Measurements from ENCODE around the gene ANK2.
A peak's percentile ranks its signal among the peaks of the same experiment; 100 is the strongest.

The ANK2 gene

GRCh38 chr4:113083346-113083745 lies 33.9 kb downstream of the ANK2 start:
- TF ChIP-seq CTCF (IDR thresholded peaks at IDR 0.05; ENCODE audit: borderline replicate concordance, insufficient read depth, low read depth, low read length): no peak
- H3K4me3 ChIP-seq (ENCODE audit: low read depth, low read length): no peak overlapping the region

DNA sequence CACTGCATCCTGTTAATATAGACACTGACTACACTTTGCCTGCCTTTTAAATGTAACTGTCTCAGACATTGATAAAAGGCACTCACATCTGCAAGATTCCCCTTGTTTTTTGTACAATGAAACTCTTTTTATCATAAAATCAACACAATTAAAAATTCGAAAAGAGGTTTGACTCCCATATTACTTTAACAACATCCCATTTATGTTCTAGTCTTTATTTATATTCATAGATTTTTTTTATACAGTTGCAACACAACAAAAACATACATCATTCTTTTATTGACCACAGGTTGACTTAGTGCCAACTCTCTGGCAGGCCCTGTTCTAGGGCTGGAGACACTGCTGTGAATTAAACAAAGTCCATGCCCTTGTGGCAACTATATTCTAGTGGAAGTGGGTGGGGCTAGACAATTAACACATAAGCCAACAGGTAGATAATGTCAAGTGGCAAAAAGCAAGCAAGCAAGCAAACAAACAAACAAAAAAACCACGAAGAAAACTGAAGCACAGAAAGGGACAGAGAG lies 36.8 kb downstream of the ANK2 start:
- H3K4me3 ChIP-seq (ENCODE audit: low read depth, low read length): no peak overlapping the region
- no peak for TF ChIP-seq CTCF (IDR thresholded peaks at IDR 0.05; ENCODE audit: borderline replicate concordance, insufficient read depth, low read depth, low read length)

- no peak for TF ChIP-seq CTCF (IDR thresholded peaks at IDR 0.05; ENCODE audit: borderline replicate concordance, insufficient read depth, low read depth, low read length)
Measured at GRCh38 chr4:113088050-113088449, 38.6 kb downstream of the ANK2 start.

GRCh38 chr4:113090954-113091353 lies 41.5 kb downstream of the ANK2 start:
- no peak overlapping the region for H3K4me3 ChIP-seq (ENCODE audit: low read depth, low read length)
- TF ChIP-seq CTCF (IDR thresholded peaks at IDR 0.05; ENCODE audit: borderline replicate concordance, insufficient read depth, low read depth, low read length): no peak

More at GRCh38 chr4:113088050-113088449, 38.6 kb downstream of the ANK2 start:
- no peak overlapping the region for H3K4me3 ChIP-seq (ENCODE audit: low read depth, low read length)

DNA sequence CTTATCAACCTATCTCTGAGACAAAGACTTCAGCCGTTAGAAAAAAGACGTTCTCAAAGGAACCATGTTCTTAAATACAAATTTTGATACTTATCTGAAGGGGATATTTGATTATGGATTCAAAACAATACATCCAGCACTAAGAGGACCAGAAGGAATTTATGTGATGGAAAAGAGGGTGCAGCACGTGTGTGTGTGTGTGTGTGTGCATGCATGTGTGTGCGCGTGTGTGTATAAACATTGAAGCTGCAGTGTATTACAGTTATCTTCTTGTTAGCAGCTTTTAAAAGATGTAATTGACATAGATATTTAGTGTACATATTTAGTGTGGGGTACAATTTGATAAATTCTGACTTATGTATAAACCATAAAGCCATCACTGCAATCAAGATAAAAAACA lies 44.9 kb downstream of the ANK2 start:
- no peak overlapping the region for H3K4me3 ChIP-seq (ENCODE audit: low read depth, low read length)
- no peak for TF ChIP-seq CTCF (IDR thresholded peaks at IDR 0.05; ENCODE audit: borderline replicate concordance, insufficient read depth, low read depth, low read length)

DNA sequence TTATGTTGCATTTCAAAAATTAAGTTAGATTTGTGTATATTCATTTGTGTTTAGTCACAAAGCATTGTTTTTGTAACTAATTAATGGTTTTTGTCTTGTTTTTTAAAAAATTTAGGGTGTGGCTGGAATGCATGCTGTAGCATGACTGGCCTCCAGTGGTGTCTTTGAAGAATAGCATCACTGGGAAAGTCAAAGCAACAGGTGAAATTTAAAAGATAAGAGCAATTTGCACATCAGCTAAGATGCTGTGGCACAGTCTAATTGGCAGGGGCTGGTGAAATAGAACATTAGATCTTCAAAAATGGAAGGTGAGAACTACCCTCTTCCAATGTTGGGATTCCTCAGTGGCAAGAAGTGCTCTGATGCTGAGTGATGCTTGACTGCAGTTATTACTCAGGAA lies 45.3 kb downstream of the ANK2 start:
- TF ChIP-seq CTCF (IDR thresholded peaks at IDR 0.05; ENCODE audit: borderline replicate concordance, insufficient read depth, low read depth, low read length): peak; percentile 60; the same call in 1 of the 2 replicates
- H3K4me3 ChIP-seq (ENCODE audit: low read depth, low read length): no peak overlapping the region

DNA sequence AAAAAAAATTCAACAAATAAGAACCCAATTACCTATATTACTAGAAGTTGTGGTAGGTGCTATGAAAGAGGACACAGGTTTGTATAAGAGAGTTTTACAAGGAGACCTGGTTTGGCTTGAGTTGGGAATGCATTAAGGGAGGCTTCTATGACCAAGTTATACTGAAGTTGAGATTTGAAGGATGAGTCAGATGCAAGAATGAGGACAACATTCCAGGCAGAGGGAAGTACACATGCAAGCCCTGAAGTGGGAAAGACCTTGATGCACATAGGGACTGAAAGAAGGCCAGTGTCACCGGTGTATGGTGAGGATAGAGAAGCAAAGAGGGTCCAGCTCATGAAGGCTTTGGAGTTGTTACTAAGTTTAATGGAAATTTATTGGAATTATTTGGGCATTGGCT lies 52.2 kb downstream of the ANK2 start:
- no peak for TF ChIP-seq CTCF (IDR thresholded peaks at IDR 0.05; ENCODE audit: borderline replicate concordance, insufficient read depth, low read depth, low read length)
- H3K4me3 ChIP-seq (ENCODE audit: low read depth, low read length): no peak overlapping the region
